ENCODE data around the gene KANSL1L. TPM values are rescaled to one million over a fixed set of nuclear protein-coding genes. Genes with fewer than 3 reads are reported as not detected.

KANSL1L gene
- total and polyA plus RNA-seq, 4 experiments from 2014 or later, result 0.26 to 12.1 (median 5.7) TPM

Other genes with a start within 250 kb of the KANSL1L start
- 10 to 100 TPM; 37.3 to 39.9 TPM for gene RPE, start 168.8 kb downstream of the KANSL1L start, total RNA-seq
- gene RPE, start 168.8 kb downstream of the KANSL1L start, polyA plus RNA-seq, result 10 to 100 TPM; 15.0 to 17.9 TPM
- not detected for gene ACADL, start 54.0 kb upstream of the KANSL1L start, total RNA-seq
- gene ACADL, start 54.0 kb upstream of the KANSL1L start, polyA plus RNA-seq, result not detected
- not detected for gene MYL1, start 143.8 kb upstream of the KANSL1L start, total RNA-seq
- gene MYL1, start 143.8 kb upstream of the KANSL1L start, polyA plus RNA-seq, result not detected

Measured in CD4-positive, alpha-beta memory T cell (primary cell).